Right renal pelvis (tissue), 4 donors: ENCODE results near the gene BBOF1. TPM values are rescaled to one million over a fixed set of nuclear protein-coding genes. Genes with fewer than 3 reads are reported as not detected.

ENCODE experiments used
- DNase-seq, 4 donors: peaks; one replicate each; pipeline ENCODE4 v3.0.0-alpha.2; 2013; ENCODE audit warnings: low read depth in 4 of 4, low spot score in 3 of 4, missing footprints in 1 of 4
- polyA plus RNA-seq, 4 donors: library from polyadenylated mRNA; unstranded; fragments of 120-200 nt; gene quantifications; one replicate each; pipeline ENCODE4 v1.2.1, GENCODE V29; 2013; ENCODE audit not compliant: insufficient read length in 4 of 4

The BBOF1 gene
- polyA plus RNA-seq, 4 donors, result 12.9 to 19.3 (median 16.2) TPM

GRCh38 chr14:74019408-74020137 is 424 bp downstream of the BBOF1 start:
- DNase-seq, result no peak

GRCh38 chr14:74022346-74022745 is 3.2 kb downstream of the BBOF1 start:
- DNase-seq, result no peak

GRCh38 chr14:74029136-74029535 is 10.0 kb downstream of the BBOF1 start:
- DNase-seq, result no peak

GRCh38 chr14:74034572-74034971 is 15.4 kb downstream of the BBOF1 start:
- no peak for DNase-seq

GRCh38 chr14:74035556-74035955 is 16.4 kb downstream of the BBOF1 start:
- no peak for DNase-seq

- DNase-seq, result peak; percentile 33 to 47 (median 40)
Measured at GRCh38 chr14:74038020-74038859, 19.1 kb downstream of the BBOF1 start.

- DNase-seq, result no peak
Measured at GRCh38 chr14:74042296-74042695, 23.1 kb downstream of the BBOF1 start.

- DNase-seq, result no peak
Measured at GRCh38 chr14:74045522-74045921, 26.4 kb downstream of the BBOF1 start.

- DNase-seq, result no peak
Measured at GRCh38 chr14:74048281-74048680, 29.1 kb downstream of the BBOF1 start.

GRCh38 chr14:74049876-74050495 is 30.8 kb downstream of the BBOF1 start:
- DNase-seq, result no peak

- DNase-seq, result no peak
Measured at GRCh38 chr14:74062809-74063150, 43.6 kb downstream of the BBOF1 start.

- no peak for DNase-seq
Measured at GRCh38 chr14:74064426-74064825, 45.3 kb downstream of the BBOF1 start.

- DNase-seq, result no peak
Measured at GRCh38 chr14:74064883-74065282, 45.7 kb downstream of the BBOF1 start.

- no peak for DNase-seq
Measured at GRCh38 chr14:74065746-74066575, 46.8 kb downstream of the BBOF1 start.

GRCh38 chr14:74077401-74077800 is 58.3 kb downstream of the BBOF1 start:
- DNase-seq, result no peak

GRCh38 chr14:74080820-74081460 is 61.8 kb downstream of the BBOF1 start:
- DNase-seq, result no peak

GRCh38 chr14:74081491-74081890 is 62.3 kb downstream of the BBOF1 start:
- no peak for DNase-seq

- DNase-seq, result no peak
Measured at GRCh38 chr14:74083161-74083560, 64.0 kb downstream of the BBOF1 start.

GRCh38 chr14:74083784-74084276 is 64.7 kb downstream of the BBOF1 start:
- peak in 2 of 4 donors; percentile 6 to 7 for DNase-seq
